ENCODE measurements around the gene TPX2.

GRCh38 chr20:31699801-31700728 lies 39.0 kb upstream of the TPX2 start:
- no peak for TF ChIP-seq EP300 (IDR thresholded peaks at IDR 0.05; ENCODE audit: borderline replicate concordance in 1 of 2, low read depth in 2 of 2, low read length in 2 of 2)
- TF ChIP-seq HDAC2 (IDR thresholded peaks at IDR 0.05; ENCODE audit: borderline replicate concordance in 1 of 2, low read depth in 2 of 2, low read length in 2 of 2) = no peak
- no peak for TF ChIP-seq TAF1 (IDR thresholded peaks at IDR 0.05; ENCODE audit: low read depth, low read length)
- no peak for TF ChIP-seq CTCF (IDR thresholded peaks at IDR 0.05; ENCODE audit: control extremely low read depth in 1 of 3, insufficient read depth in 1 of 3, low read depth in 1 of 3, low read length in 3 of 3)
- TF ChIP-seq SRF (IDR thresholded peaks at IDR 0.05; ENCODE audit: low read depth, low read length) = no peak
- no peak for TF ChIP-seq NANOG (IDR thresholded peaks at IDR 0.05; ENCODE audit: insufficient read depth, low read depth, low read length, poor library complexity, severe bottlenecking)
- TF ChIP-seq POLR2A (IDR thresholded peaks at IDR 0.05; ENCODE audit: control extremely low read depth in 1 of 2, low read depth in 2 of 2, low read length in 2 of 2) = no peak
- no peak for TF ChIP-seq EGR1 (IDR thresholded peaks at IDR 0.05; ENCODE audit: borderline replicate concordance, low read depth, low read length)
- no peak for TF ChIP-seq RXRA (IDR thresholded peaks at IDR 0.05; ENCODE audit: insufficient read depth, low read depth, low read length)
- no peak for TF ChIP-seq ATF3 (IDR thresholded peaks at IDR 0.05; ENCODE audit: insufficient read depth, low read depth, low read length)
